Measurements from ENCODE around the gene SMIM7.

- no peak for TF ChIP-seq POLR2AphosphoS5 (IDR thresholded peaks at IDR 0.05; ENCODE audit: borderline replicate concordance, low read depth, low read length)
- no peak for TF ChIP-seq EZH2 (IDR thresholded peaks at IDR 0.05)
Observed at GRCh38 chr19:16673231-16673630, 13.3 kb upstream of the SMIM7 start.

Measured in SK-N-MC (cell line).